ENCODE results near the gene CLEC1A. TPM values are rescaled to one million over a fixed set of nuclear protein-coding genes. Genes with fewer than 3 reads are reported as not detected.

The CLEC1A gene
- total RNA-seq, 6 experiments from 2014 or later = 0.14 to 1.2 (median 0.71) TPM

- TF ChIP-seq CTCF (IDR thresholded peaks at IDR 0.05) = no peak
- peaks cover 3% of the 10 kb centered on the region for H3K27me3 Mint-ChIP-seq (ENCODE audit: insufficient read depth)
- no peaks in the 10 kb centered on the region; the same call in 1 of the 2 replicates for H3K36me3 Mint-ChIP-seq (ENCODE audit: low read depth)
- peaks cover 38% of the 10 kb centered on the region for H3K4me1 Mint-ChIP-seq (ENCODE audit: low read depth)
- no peak overlapping the region for H3K27ac Mint-ChIP-seq
- no peak for DNase-seq
- no peak overlapping the region for H3K4me3 Mint-ChIP-seq
- no peaks in the 10 kb centered on the region; the same call in 1 of the 2 replicates for H3K9me3 Mint-ChIP-seq
These were observed 3.5 kb upstream of the CLEC1A start for GRCh38 chr12:10102322-10102721.

GRCh38 chr12:10101648-10102220 lies 2.9 kb upstream of the CLEC1A start:
- Mint-ChIP-seq H3K27ac (peak overlapping the region; percentile 82), H3K4me1 (ENCODE audit: low read depth) (peaks cover 40% of the 10 kb centered on the region), H3K4me3 (peak overlapping the region; percentile 66; the same call in 1 of the 2 replicates)

GRCh38 chr12:10101042-10101579 lies 2.3 kb upstream of the CLEC1A start:
- TF ChIP-seq CTCF (IDR thresholded peaks at IDR 0.05) = no peak
- peak overlapping the region; percentile 82 for H3K27ac Mint-ChIP-seq
- peak overlapping the region; percentile 66 for H3K4me3 Mint-ChIP-seq
- peaks cover 2% of the 10 kb centered on the region for H3K27me3 Mint-ChIP-seq (ENCODE audit: insufficient read depth)
- peaks cover 40% of the 10 kb centered on the region for H3K4me1 Mint-ChIP-seq (ENCODE audit: low read depth)
- DNase-seq = peak; percentile 74
- no peaks in the 10 kb centered on the region; the same call in 1 of the 2 replicates for H3K36me3 Mint-ChIP-seq (ENCODE audit: low read depth)
- no peaks in the 10 kb centered on the region; the same call in 1 of the 2 replicates for H3K9me3 Mint-ChIP-seq

More at GRCh38 chr12:10101648-10102220, 2.9 kb upstream of the CLEC1A start:
- no peak for TF ChIP-seq CTCF (IDR thresholded peaks at IDR 0.05)
- Mint-ChIP-seq H3K27me3 (ENCODE audit: insufficient read depth) (peaks cover 3% of the 10 kb centered on the region), H3K9me3 (no peaks in the 10 kb centered on the region; the same call in 1 of the 2 replicates), H3K36me3 (ENCODE audit: low read depth) (no peaks in the 10 kb centered on the region; the same call in 1 of the 2 replicates)
- no peak for DNase-seq

- Mint-ChIP-seq H3K36me3 (ENCODE audit: low read depth) (no peaks in the 10 kb centered on the region), H3K27ac (peak overlapping the region; percentile 47; the same call in 1 of the 2 replicates), H3K27me3 (ENCODE audit: insufficient read depth) (no peaks in the 10 kb centered on the region; the same call in 1 of the 2 replicates), H3K4me1 (ENCODE audit: low read depth) (peaks cover 48% of the 10 kb centered on the region), H3K4me3 (peak overlapping the region; percentile 71), H3K9me3 (no peaks in the 10 kb centered on the region)
- TF ChIP-seq CTCF (IDR thresholded peaks at IDR 0.05) = no peak
- DNase-seq = no peak
These were observed 1.3 kb downstream of the CLEC1A start for GRCh38 chr12:10097521-10097920.

- DNase-seq = no peak
- H3K27ac Mint-ChIP-seq = no peak overlapping the region
- H3K4me1 Mint-ChIP-seq (ENCODE audit: low read depth) = peaks cover 39% of the 10 kb centered on the region
- H3K36me3 Mint-ChIP-seq (ENCODE audit: low read depth) = no peaks in the 10 kb centered on the region
- TF ChIP-seq CTCF (IDR thresholded peaks at IDR 0.05) = no peak
- no peak overlapping the region for H3K4me3 Mint-ChIP-seq
- no peaks in the 10 kb centered on the region for H3K27me3 Mint-ChIP-seq (ENCODE audit: insufficient read depth)
- H3K9me3 Mint-ChIP-seq = no peaks in the 10 kb centered on the region
These were observed 2.8 kb downstream of the CLEC1A start for GRCh38 chr12:10095971-10096370.
